AG09309 (cell line): ENCODE results near the gene GNE.

Experiments
- DNase-seq: peaks from one replicate; pipeline ENCODE4 v3.0.0-alpha.2; 2010; ENCODE audit warnings: low read depth
- H3K4me3 ChIP-seq: 2 replicates; pipeline ENCODE4 v1.5.1; 2011; ENCODE audit warnings: mild to moderate bottlenecking, low read depth, low read length, moderate library complexity; ENCODE audit not compliant: control insufficient read depth
- CTCF ChIP-seq: IDR thresholded peaks from 2 replicates; pipeline ENCODE4 v1.5.1; 2011; ENCODE audit warnings: mild to moderate bottlenecking, low read depth, low read length, inconsistent platforms; ENCODE audit not compliant: insufficient read depth, control insufficient read depth; ENCODE audit errors: missing control alignments

The GNE gene

GRCh38 chr9:36293918-36294317, 35.7 kb upstream of the GNE start:
- H3K4me3 ChIP-seq: no peak overlapping the region
- TF ChIP-seq CTCF: no peak
- no peak for DNase-seq

- no peak for TF ChIP-seq CTCF
- H3K4me3 ChIP-seq: no peak overlapping the region
- no peak for DNase-seq
These were observed 34.9 kb upstream of the GNE start for GRCh38 chr9:36293171-36293570.

- DNase-seq: no peak
- H3K4me3 ChIP-seq: no peak overlapping the region
- no peak for TF ChIP-seq CTCF
These were observed 34.4 kb upstream of the GNE start for GRCh38 chr9:36292641-36293040.

GRCh38 chr9:36290996-36291395, 32.7 kb upstream of the GNE start:
- no peak for DNase-seq
- no peak for TF ChIP-seq CTCF
- H3K4me3 ChIP-seq: no peak overlapping the region

- H3K4me3 ChIP-seq: no peak overlapping the region
- TF ChIP-seq CTCF: no peak
- DNase-seq: no peak
These were observed 31.7 kb upstream of the GNE start for GRCh38 chr9:36289836-36290435.

GRCh38 chr9:36288070-36288469, 29.8 kb upstream of the GNE start:
- no peak for DNase-seq
- H3K4me3 ChIP-seq: no peak overlapping the region
- TF ChIP-seq CTCF: no peak

- no peak overlapping the region for H3K4me3 ChIP-seq
- DNase-seq: no peak
- TF ChIP-seq CTCF: no peak
These were observed 28.1 kb upstream of the GNE start for GRCh38 chr9:36286388-36286787.
